HFF-Myc (cell line): ENCODE results near the gene SEZ6.

Source experiments
- DNase-seq: peaks from one replicate; pipeline ENCODE4 v3.0.0-alpha.2; 2011; ENCODE audit warnings: low read depth; ENCODE audit errors: extremely low read depth
- H3K4me3 ChIP-seq: replicated peaks from 2 replicates; pipeline ENCODE4 v1.5.1; 2011; ENCODE audit warnings: low read depth, mild to moderate bottlenecking, control low read depth, low read length
- TF ChIP-seq, protein P1 (sequence below): IDR thresholded peaks from 2 replicates; pipeline ENCODE4 v1.5.1; 2012; ENCODE audit warnings: mild to moderate bottlenecking, low read depth, low read length, control low read depth; ENCODE audit errors: missing control alignments

SEZ6 gene

DNA sequence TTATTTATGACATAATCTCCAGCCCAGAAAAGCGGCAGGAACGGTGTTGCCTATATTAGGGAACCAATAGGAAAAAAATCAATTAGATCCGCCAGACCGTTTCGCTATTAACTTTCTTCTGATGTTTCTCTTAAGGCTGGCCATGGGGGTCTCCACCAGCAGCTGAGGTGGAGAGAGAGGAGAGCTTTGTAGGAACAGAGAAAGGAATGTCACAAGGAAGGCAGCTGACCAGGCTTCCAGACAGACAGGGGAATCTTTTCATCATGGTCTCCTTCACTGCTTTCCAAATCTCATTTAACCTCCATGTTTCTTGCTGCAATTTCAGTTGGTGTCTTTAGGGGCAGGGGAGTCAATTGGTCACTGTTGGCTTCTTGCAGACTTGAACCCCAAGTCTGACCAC lies 8.9 kb upstream of the SEZ6 start:
- no peak for DNase-seq
- TF ChIP-seq, protein P1, sequence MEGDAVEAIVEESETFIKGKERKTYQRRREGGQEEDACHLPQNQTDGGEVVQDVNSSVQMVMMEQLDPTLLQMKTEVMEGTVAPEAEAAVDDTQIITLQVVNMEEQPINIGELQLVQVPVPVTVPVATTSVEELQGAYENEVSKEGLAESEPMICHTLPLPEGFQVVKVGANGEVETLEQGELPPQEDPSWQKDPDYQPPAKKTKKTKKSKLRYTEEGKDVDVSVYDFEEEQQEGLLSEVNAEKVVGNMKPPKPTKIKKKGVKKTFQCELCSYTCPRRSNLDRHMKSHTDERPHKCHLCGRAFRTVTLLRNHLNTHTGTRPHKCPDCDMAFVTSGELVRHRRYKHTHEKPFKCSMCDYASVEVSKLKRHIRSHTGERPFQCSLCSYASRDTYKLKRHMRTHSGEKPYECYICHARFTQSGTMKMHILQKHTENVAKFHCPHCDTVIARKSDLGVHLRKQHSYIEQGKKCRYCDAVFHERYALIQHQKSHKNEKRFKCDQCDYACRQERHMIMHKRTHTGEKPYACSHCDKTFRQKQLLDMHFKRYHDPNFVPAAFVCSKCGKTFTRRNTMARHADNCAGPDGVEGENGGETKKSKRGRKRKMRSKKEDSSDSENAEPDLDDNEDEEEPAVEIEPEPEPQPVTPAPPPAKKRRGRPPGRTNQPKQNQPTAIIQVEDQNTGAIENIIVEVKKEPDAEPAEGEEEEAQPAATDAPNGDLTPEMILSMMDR = no peak

DNA sequence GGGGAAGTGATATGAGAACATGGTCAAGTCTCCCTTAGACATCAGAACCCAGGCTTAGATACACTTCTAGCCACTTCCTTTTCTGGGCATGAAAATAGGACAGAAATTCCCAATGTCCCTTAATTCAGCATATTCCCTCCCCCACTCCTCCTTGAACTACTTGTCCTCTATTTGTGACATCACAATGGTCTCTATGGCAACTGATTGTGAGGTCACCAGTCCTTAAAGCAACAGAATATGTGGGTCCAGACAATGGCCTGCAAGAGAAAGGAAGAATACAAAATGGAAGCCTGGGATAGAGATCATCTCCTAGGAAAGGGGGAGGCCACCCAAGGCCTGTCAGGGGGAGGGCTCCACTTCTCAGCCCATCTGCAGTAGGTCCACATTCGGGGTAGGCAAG lies 6.7 kb upstream of the SEZ6 start:
- TF ChIP-seq, protein P1 = no peak
- DNase-seq = no peak
- no peak overlapping the region for H3K4me3 ChIP-seq

More for the DNA sequence above, 8.9 kb upstream of the SEZ6 start:
- no peak overlapping the region for H3K4me3 ChIP-seq

DNA sequence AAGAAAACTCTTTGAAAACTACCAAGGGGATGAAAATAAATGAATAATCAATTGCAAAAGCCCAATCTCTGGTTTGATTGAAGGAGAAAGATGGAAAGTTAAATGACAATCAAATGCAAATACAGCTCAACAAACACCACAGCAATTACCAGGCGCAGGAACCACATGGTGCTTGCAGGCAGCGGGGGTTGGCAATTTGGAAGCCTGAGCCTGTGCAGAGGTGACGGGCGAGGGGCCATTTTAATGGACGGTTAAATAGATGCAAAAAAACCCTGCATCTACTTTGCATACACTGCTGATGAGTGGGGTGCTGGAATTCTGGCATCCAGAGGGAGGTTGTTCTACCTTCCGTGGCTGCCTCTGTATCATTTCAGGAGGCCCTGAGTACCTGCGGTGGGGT lies 4.8 kb upstream of the SEZ6 start:
- TF ChIP-seq, protein P1 = no peak
- DNase-seq = no peak

DNA sequence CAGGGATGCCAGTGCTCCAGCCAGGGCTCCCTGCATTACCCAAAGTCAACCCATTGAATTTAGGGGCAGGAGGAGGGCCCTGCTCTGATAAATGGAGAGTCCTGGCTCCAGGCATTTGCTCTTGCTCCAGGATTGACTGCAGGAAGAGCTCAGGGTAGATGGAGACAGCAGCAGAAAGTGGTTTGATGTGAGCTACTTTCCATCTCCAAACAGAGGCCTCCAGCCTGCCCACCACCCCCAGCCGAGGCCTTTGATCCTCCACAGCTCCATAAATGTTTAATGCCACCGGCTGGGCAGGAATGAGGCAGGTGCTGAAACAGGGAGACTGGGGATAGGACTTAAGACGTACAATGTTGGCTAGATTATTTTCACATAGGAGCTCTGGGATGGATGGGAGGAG lies 4.3 kb upstream of the SEZ6 start:
- TF ChIP-seq, protein P1 = no peak
- no peak overlapping the region for H3K4me3 ChIP-seq
- no peak for DNase-seq

More for the DNA sequence above, 4.8 kb upstream of the SEZ6 start:
- H3K4me3 ChIP-seq = no peak overlapping the region

DNA sequence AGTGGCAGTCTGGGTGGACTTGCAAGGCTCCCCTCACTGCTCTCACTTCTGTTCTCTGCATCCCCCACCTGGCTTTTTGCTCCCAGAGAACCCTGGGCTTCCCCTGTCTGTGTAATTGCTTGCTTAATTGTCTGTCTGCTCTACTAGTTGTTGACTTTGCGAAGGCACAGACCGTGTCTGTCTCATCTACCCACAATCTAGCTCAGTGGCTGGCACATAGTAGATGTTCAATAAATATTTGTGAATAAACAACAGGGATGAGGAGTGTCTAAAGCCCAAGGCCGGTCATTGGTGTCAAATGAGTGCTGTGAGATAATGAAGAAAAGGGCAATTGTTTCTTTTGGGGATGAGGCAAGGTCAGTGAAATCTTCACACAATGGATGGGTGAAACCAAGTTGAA lies 2.8 kb upstream of the SEZ6 start:
- TF ChIP-seq, protein P1 = no peak
- DNase-seq = no peak
- no peak overlapping the region for H3K4me3 ChIP-seq

DNA sequence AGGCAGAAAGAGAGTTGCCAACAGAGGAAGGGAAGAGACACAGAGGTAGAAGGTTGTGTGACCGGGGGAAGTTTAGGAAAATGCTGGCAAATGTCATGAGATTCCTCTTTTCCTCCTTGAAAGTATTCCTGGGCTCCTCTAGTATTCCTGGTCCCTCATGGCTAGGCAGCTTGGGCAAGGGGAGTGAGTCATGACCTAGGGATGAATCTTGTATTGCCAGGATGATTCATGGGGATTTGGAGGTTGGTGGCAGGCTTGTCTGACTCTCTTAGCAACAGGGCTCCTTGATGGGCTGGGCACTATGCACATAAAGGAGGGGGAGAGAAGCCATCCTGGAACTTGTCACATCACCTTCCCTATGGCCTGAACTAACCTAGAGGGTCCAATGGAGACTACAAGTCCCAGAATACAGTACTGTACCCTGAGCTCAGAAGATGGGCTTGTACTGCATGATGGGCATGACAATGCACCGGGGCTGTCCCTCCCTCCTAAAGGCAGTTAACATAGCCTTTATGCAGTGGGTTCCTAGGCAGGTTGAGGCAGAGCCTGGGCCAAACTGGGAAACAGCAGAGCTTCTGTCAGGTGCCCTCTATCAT lies 2.1 kb upstream of the SEZ6 start:
- no peak overlapping the region for H3K4me3 ChIP-seq
- DNase-seq = no peak

More for the DNA sequence above, 2.1 kb upstream of the SEZ6 start:
- TF ChIP-seq, protein P1 = no peak
